Measurements from ENCODE around the gene DOCK11.
"Not testable (repeated sequence)": the region's sequence is repeated elsewhere in the genome, so short reads cannot be mapped to it uniquely, and the experiment has no call there.

The DOCK11 gene

GRCh38 chrX:118694638-118695037, 199.0 kb downstream of the DOCK11 start:
- no peak for DNase-seq (ENCODE audit: extremely low read depth, low read depth)
- TF ChIP-seq, protein P1, sequence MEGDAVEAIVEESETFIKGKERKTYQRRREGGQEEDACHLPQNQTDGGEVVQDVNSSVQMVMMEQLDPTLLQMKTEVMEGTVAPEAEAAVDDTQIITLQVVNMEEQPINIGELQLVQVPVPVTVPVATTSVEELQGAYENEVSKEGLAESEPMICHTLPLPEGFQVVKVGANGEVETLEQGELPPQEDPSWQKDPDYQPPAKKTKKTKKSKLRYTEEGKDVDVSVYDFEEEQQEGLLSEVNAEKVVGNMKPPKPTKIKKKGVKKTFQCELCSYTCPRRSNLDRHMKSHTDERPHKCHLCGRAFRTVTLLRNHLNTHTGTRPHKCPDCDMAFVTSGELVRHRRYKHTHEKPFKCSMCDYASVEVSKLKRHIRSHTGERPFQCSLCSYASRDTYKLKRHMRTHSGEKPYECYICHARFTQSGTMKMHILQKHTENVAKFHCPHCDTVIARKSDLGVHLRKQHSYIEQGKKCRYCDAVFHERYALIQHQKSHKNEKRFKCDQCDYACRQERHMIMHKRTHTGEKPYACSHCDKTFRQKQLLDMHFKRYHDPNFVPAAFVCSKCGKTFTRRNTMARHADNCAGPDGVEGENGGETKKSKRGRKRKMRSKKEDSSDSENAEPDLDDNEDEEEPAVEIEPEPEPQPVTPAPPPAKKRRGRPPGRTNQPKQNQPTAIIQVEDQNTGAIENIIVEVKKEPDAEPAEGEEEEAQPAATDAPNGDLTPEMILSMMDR (IDR thresholded peaks at IDR 0.05; ENCODE audit: low read depth, low read length): no peak

GRCh38 chrX:118698516-118699170, 203.0 kb downstream of the DOCK11 start:
- TF ChIP-seq, protein P1 (IDR thresholded peaks at IDR 0.05; ENCODE audit: low read depth, low read length): no peak
- no peak for DNase-seq (ENCODE audit: extremely low read depth, low read depth)

GRCh38 chrX:118702741-118703140, 207.1 kb downstream of the DOCK11 start:
- DNase-seq (ENCODE audit: extremely low read depth, low read depth): no peak
- TF ChIP-seq, protein P1 (IDR thresholded peaks at IDR 0.05; ENCODE audit: low read depth, low read length): no peak

GRCh38 chrX:118706681-118707080, 211.1 kb downstream of the DOCK11 start:
- no peak for DNase-seq (ENCODE audit: extremely low read depth, low read depth)
- TF ChIP-seq, protein P1 (IDR thresholded peaks at IDR 0.05; ENCODE audit: low read depth, low read length): no peak

DNA sequence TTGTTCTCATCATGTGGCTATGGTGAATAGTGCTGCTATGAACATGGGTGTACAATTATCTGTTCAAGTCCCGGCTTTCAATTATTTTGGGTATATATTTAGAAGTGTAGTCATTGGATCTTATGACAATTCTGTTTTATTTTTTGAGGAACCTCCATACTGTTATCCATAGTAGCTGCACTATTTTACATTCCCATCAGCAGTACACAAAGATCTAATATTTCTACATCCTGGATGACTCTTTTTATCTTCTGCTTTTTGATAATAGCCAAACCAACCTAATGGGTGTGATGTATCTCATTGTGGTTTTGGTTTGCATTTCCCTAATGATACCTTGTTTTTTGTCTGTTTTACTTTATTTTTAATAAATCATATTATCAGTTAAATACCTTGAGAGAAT, 218.9 kb downstream of the DOCK11 start:
- no peak for DNase-seq (ENCODE audit: extremely low read depth, low read depth)
- TF ChIP-seq, protein P1 (IDR thresholded peaks at IDR 0.05; ENCODE audit: low read depth, low read length): no peak

DNA sequence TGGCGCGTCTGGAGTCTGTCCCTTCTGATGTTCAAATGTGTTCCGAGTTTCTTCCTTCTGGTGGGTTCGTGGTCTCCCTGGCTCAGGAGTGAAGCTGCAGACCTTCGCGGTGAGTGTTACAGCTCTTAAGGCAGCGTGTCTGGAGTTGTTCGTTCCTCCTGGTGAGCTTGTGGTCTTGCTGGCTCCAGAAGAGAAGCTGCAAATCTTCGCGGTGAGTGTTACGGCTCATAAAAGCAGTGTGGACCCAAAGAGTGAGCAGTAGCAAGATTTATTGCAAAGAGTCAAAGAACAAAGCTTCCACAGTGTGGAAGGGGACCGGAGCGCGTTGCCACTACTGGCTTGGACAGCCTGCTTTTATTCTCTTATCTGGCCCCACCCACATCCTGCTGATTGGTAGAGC, 220.3 kb downstream of the DOCK11 start:
- not testable (repeated sequence) for DNase-seq (ENCODE audit: extremely low read depth, low read depth)

DNA sequence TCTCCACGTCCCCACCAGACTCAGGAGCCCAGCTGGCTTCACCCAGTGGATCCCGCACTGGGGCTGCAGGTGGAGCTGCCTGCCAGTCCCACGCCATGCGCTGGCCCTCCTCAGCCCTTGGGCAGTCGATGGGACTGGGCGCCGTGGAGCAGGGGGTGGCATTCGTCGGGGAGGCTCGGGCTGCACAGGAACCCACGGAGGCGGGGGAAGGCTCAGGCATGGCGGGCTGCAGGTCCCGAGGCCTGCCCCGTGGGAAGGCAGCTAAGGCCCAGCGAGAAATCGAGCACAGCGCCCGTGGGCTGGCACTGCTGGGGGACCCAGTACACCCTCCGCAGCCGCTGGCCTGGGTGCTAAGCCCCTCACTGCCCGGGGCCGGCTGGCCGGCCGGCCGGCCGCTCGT, 221.2 kb downstream of the DOCK11 start:
- DNase-seq (ENCODE audit: extremely low read depth, low read depth): not testable (repeated sequence)

DNA sequence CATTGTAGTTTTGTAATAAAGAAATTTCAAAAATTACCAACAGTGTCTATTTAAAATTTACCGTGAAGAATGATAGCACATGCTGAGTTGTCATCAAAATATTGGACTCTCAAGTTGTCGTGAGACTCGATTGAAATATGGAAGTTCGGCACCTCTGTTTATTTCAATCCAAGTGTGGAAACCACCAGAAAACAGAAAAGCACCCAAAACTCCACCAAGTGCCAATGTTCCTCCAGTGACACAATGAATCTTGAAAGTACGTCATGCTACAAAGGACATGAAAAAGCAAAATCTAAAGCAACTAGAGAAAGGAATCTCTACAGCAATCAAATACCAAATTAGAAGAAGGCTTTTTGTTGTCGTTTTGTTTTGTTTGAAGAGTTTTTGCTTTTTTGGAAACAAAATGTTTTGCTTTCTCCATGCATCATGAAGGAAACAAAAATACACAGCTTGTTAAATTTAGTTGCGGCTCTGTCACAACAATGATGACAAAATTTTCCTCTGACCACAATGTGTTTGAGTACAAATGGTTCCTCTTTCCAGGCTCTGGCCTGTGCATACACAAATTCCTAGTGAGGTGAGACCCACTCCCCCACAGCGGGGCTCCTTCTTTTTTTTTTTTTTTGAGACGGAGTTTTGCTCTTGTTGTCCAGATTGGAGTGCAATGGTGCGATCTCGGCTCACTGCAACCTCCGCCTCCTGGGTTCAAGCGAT, 222.2 kb downstream of the DOCK11 start:
- TF ChIP-seq, protein P1 (IDR thresholded peaks at IDR 0.05; ENCODE audit: low read depth, low read length): no peak
- DNase-seq (ENCODE audit: extremely low read depth, low read depth): no peak

Measured in AG09319 (cell line).